ENCODE results near the gene ARHGAP45.
A peak's percentile ranks its signal among the peaks of the same experiment; 100 is the strongest.
"Not testable (repeated sequence)": the region's sequence is repeated elsewhere in the genome, so short reads cannot be mapped to it uniquely, and the experiment has no call there.

Gene ARHGAP45

GRCh38 chr19:1128106-1128505 lies 61.1 kb downstream of the ARHGAP45 start:
- TF ChIP-seq POLR2AphosphoS5 (IDR thresholded peaks at IDR 0.05; ENCODE audit: low read depth, low read length) (no peak), TAF1 (IDR thresholded peaks at IDR 0.05; ENCODE audit: borderline replicate concordance, low read depth, low read length) (no peak), POLR2A (IDR thresholded peaks at IDR 0.05; ENCODE audit: low read depth, low read length) (no peak)
- no peak for FAIRE-seq
- DNase-seq (ENCODE audit: insufficient read length) = no peak

GRCh38 chr19:1129084-1129483 lies 62.1 kb downstream of the ARHGAP45 start:
- not testable (repeated sequence) for FAIRE-seq; DNase-seq (ENCODE audit: insufficient read length)

- no peak for FAIRE-seq
- no peak for DNase-seq (ENCODE audit: insufficient read length)
- TF ChIP-seq POLR2AphosphoS5 (IDR thresholded peaks at IDR 0.05; ENCODE audit: low read depth, low read length) = no peak
These were observed 62.6 kb downstream of the ARHGAP45 start for GRCh38 chr19:1129535-1129934.

- FAIRE-seq = peak; percentile 90
These were observed 64.1 kb downstream of the ARHGAP45 start for GRCh38 chr19:1130771-1131717.

GRCh38 chr19:1131718-1132551 lies 65.0 kb downstream of the ARHGAP45 start:
- TF ChIP-seq TAF1 (IDR thresholded peaks at IDR 0.05; ENCODE audit: borderline replicate concordance, low read depth, low read length) (peak; percentile 44; the same call in 1 of the 2 replicates), POLR2AphosphoS5 (IDR thresholded peaks at IDR 0.05; ENCODE audit: low read depth, low read length) (no peak), POLR2A (IDR thresholded peaks at IDR 0.05; ENCODE audit: low read depth, low read length) (peak; percentile 56; the same call in 1 of the 2 replicates)
- DNase-seq (ENCODE audit: insufficient read length) (peak; percentile 85), FAIRE-seq (peak; percentile 99)

More at GRCh38 chr19:1130771-1131717, 64.1 kb downstream of the ARHGAP45 start:
- TF ChIP-seq POLR2A (IDR thresholded peaks at IDR 0.05; ENCODE audit: low read depth, low read length) = no peak
- no peak for TF ChIP-seq POLR2AphosphoS5 (IDR thresholded peaks at IDR 0.05; ENCODE audit: low read depth, low read length)
- no peak for DNase-seq (ENCODE audit: insufficient read length)

GRCh38 chr19:1132552-1133383 lies 65.8 kb downstream of the ARHGAP45 start:
- TF ChIP-seq POLR2AphosphoS5 (IDR thresholded peaks at IDR 0.05; ENCODE audit: low read depth, low read length) = no peak
- FAIRE-seq (no peak), DNase-seq (ENCODE audit: insufficient read length) (no peak)

GRCh38 chr19:1133471-1133929 lies 66.5 kb downstream of the ARHGAP45 start:
- FAIRE-seq (peak; percentile 24), DNase-seq (ENCODE audit: insufficient read length) (peak; percentile 81)
- TF ChIP-seq POLR2A (IDR thresholded peaks at IDR 0.05; ENCODE audit: low read depth, low read length) (peak; percentile 57; the same call in 1 of the 2 replicates), POLR2AphosphoS5 (IDR thresholded peaks at IDR 0.05; ENCODE audit: low read depth, low read length) (no peak)

- FAIRE-seq = peak; percentile 42
These were observed 67.5 kb downstream of the ARHGAP45 start for GRCh38 chr19:1134431-1134830.

GRCh38 chr19:1135454-1135853 lies 68.5 kb downstream of the ARHGAP45 start:
- DNase-seq (ENCODE audit: insufficient read length) (no peak), FAIRE-seq (no peak)
- TF ChIP-seq POLR2A (IDR thresholded peaks at IDR 0.05; ENCODE audit: low read depth, low read length) (no peak), TAF1 (IDR thresholded peaks at IDR 0.05; ENCODE audit: borderline replicate concordance, low read depth, low read length) (no peak), POLR2AphosphoS5 (IDR thresholded peaks at IDR 0.05; ENCODE audit: low read depth, low read length) (no peak)

More at GRCh38 chr19:1134431-1134830, 67.5 kb downstream of the ARHGAP45 start:
- TF ChIP-seq POLR2AphosphoS5 (IDR thresholded peaks at IDR 0.05; ENCODE audit: low read depth, low read length) (no peak), TAF1 (IDR thresholded peaks at IDR 0.05; ENCODE audit: borderline replicate concordance, low read depth, low read length) (no peak)
- no peak for DNase-seq (ENCODE audit: insufficient read length)

GRCh38 chr19:1136201-1136600 lies 69.2 kb downstream of the ARHGAP45 start:
- TF ChIP-seq POLR2AphosphoS5 (IDR thresholded peaks at IDR 0.05; ENCODE audit: low read depth, low read length) = no peak
- no peak for TF ChIP-seq POLR2A (IDR thresholded peaks at IDR 0.05; ENCODE audit: low read depth, low read length)
- no peak for TF ChIP-seq TAF1 (IDR thresholded peaks at IDR 0.05; ENCODE audit: borderline replicate concordance, low read depth, low read length)
- no peak for FAIRE-seq
- DNase-seq (ENCODE audit: insufficient read length) = no peak
